CD14-positive monocyte (primary cell): ENCODE results near the gene SYT7. TPM values are rescaled to one million over a fixed set of nuclear protein-coding genes. Genes with fewer than 3 reads are reported as not detected.

Experiments used
- DNase-seq, 3 donors: peaks; one replicate each; pipeline ENCODE4 v3.0.0-alpha.2; 2011 to 2022
- H2AFZ ChIP-seq: 2 replicates; pipeline ENCODE4 v1.6.0; 2012; ENCODE audit warnings: mild to moderate bottlenecking, low read depth, low read length, inconsistent platforms; ENCODE audit not compliant: insufficient read depth, poor library complexity, severe bottlenecking
- H3K27ac ChIP-seq, 2 donors: 1 replicate in 1 of 2; 2 replicates in 1 of 2; pipeline ENCODE4 v1.5.1; 2012 to 2013; ENCODE audit warnings: low read length in 2 of 2, control low read depth in 1 of 2, inconsistent platforms in 1 of 2, low read depth in 1 of 2, mild to moderate bottlenecking in 1 of 2
- H3K27me3 ChIP-seq, 2 donors: one replicate each; pipeline versions ENCODE4 v1.6.0 to v1.6.1; 2011 to 2013; ENCODE audit warnings: low read length in 2 of 2; ENCODE audit not compliant: control insufficient read depth in 2 of 2, insufficient read depth in 2 of 2
- H3K36me3 ChIP-seq, 2 donors: replicated peaks in 1 of 2; 1 replicate in 1 of 2; 2 replicates in 1 of 2; pipeline versions ENCODE4 v1.5.1 to v1.6.1; 2012 to 2013; ENCODE audit warnings: low read length in 2 of 2, control low read depth in 1 of 2, inconsistent platforms in 1 of 2, mild to moderate bottlenecking in 1 of 2; ENCODE audit not compliant: insufficient read depth in 2 of 2, control insufficient read depth in 1 of 2
- H3K4me1 ChIP-seq, 2 donors: 1 replicate in 1 of 2; 2 replicates in 1 of 2; pipeline versions ENCODE4 v1.5.1 to v1.6.1; 2012 to 2013; ENCODE audit warnings: low read length in 2 of 2, control low read depth in 1 of 2, inconsistent platforms in 1 of 2, mild to moderate bottlenecking in 1 of 2, moderate library complexity in 1 of 2; ENCODE audit not compliant: insufficient read depth in 2 of 2, control insufficient read depth in 1 of 2
- H3K4me2 ChIP-seq: replicated peaks from 2 replicates; pipeline ENCODE3; 2012; ENCODE audit warnings: low read length, moderate library complexity, mild to moderate bottlenecking; ENCODE audit not compliant: poor library complexity, severe bottlenecking; ENCODE audit errors: extremely low read depth
- H3K4me3 ChIP-seq, 3 experiments: fragments of 200-600 bp in 1 of 3; sonication (generic) in 1 of 3; replicated peaks in 1 of 3; 1 replicate in 2 of 3; 2 replicates in 1 of 3; pipeline ENCODE4 v1.5.1; 2011 to 2013; ENCODE audit warnings: low read length in 3 of 3, mild to moderate bottlenecking in 3 of 3, control low read depth in 2 of 3, low read depth in 2 of 3, inconsistent platforms in 1 of 3, moderate library complexity in 1 of 3
- H3K79me2 ChIP-seq: 2 replicates; pipeline ENCODE4 v1.6.0; 2012; ENCODE audit warnings: mild to moderate bottlenecking, control low read depth, inconsistent platforms, low read length, moderate library complexity; ENCODE audit not compliant: insufficient read depth
- H3K9ac ChIP-seq: 2 replicates; pipeline ENCODE4 v1.6.0; 2017; ENCODE audit warnings: low read length, mild to moderate bottlenecking; ENCODE audit not compliant: insufficient read depth, poor library complexity, severe bottlenecking
- H3K9me3 ChIP-seq, 2 donors: replicated peaks in 1 of 2; 1 replicate in 1 of 2; 2 replicates in 1 of 2; pipeline versions ENCODE4 v1.5.1 to v1.6.1; 2012 to 2013; ENCODE audit warnings: low read length in 2 of 2, control low read depth in 1 of 2; ENCODE audit not compliant: control insufficient read depth in 1 of 2, insufficient read depth in 1 of 2
- H4K20me1 ChIP-seq: 2 replicates; pipeline ENCODE4 v1.6.0; 2012; ENCODE audit warnings: mild to moderate bottlenecking, low read length, control low read depth, moderate library complexity; ENCODE audit not compliant: insufficient read depth
- H3K27ac Mint-ChIP-seq, 7 donors: one replicate each; pipeline ENCODE4 v1.8.0; 2020; ENCODE audit warnings: mild to moderate bottlenecking in 7 of 7, mixed read lengths in 7 of 7, moderate library complexity in 6 of 7, inconsistent platforms in 2 of 7
- H3K27me3 Mint-ChIP-seq, 3 donors: one replicate each; pipeline ENCODE4 v1.8.0; 2021 to 2022; ENCODE audit warnings: low read depth in 3 of 3, mild to moderate bottlenecking in 3 of 3, mixed read lengths in 3 of 3, moderate library complexity in 3 of 3, inconsistent platforms in 1 of 3
- H3K36me3 Mint-ChIP-seq, 2 donors: one replicate each; pipeline ENCODE4 v1.8.0; 2020; ENCODE audit warnings: mixed read lengths in 2 of 2, inconsistent platforms in 1 of 2, mild to moderate bottlenecking in 1 of 2
- H3K4me1 Mint-ChIP-seq: one replicate; pipeline ENCODE4 v1.8.0; 2020; ENCODE audit warnings: mild to moderate bottlenecking, mixed read lengths
- H3K4me3 Mint-ChIP-seq, 2 donors: one replicate each; pipeline ENCODE4 v1.8.0; 2020; ENCODE audit warnings: mild to moderate bottlenecking in 2 of 2, mixed read lengths in 2 of 2, moderate library complexity in 1 of 2
- H3K9me3 Mint-ChIP-seq, 7 donors: one replicate each; pipeline ENCODE4 v1.8.0; 2020 to 2022; ENCODE audit warnings: mixed read lengths in 7 of 7, mild to moderate bottlenecking in 6 of 7, moderate library complexity in 6 of 7, inconsistent platforms in 2 of 7
- CTCF ChIP-seq: fragments of 200-600 bp; IDR thresholded peaks from one replicate; pipeline ENCODE4 v1.8.0; 2022; ENCODE audit warnings: antibody characterized with exemption, mild to moderate bottlenecking
- WGBS: methylation state at CpG from one replicate; pipeline ENCODE4 v1.1.5; 2013; ENCODE audit warnings: missing lambda C conversion rate; ENCODE audit not compliant: insufficient coverage; 5-methylcytosine and 5-hydroxymethylcytosine counted together
- intact Hi-C, 2 donors: fragments of 100-400 bp; cut with micrococcal nuclease; formaldehyde crosslinking; loops; one replicate each; pipeline versions ENCODE4 v1.15.0 to v1.15.1; 2023
- polyA plus RNA-seq, 3 donors: library from polyadenylated mRNA; depleted of rRNA in 1 of 3; unstranded in 2 of 3; stranded (reverse) in 1 of 3; fragments of 300-500 nt in 2 of 3; fragments of >200 nt in 1 of 3; fragmentation: Illumina TruSeq in 2 of 3; gene quantifications; 1 replicate in 2 of 3; 2 replicates in 1 of 3; pipeline ENCODE4 v1.2.3, GENCODE V29; 2012 to 2021

Gene SYT7
- polyA plus RNA-seq, 3 donors: not detected

- DNase-seq: no peak
- intact Hi-C loops: loop anchor here in 1 of 2 donors (5.0 kb wide), 1 partner anchor 80 kb away; no protein-coding TSS in a partner anchor
- Histone ChIP-seq H4K20me1 (no peaks in the 10 kb centered on the region), H3K36me3 (no peaks in the 10 kb centered on the region), H3K4me3 (no peak overlapping the region), H3K27ac (no peak overlapping the region), H2AFZ (no peak overlapping the region), H3K9me3 (no peaks in the 10 kb centered on the region), H3K4me1 (peaks cover 3 to 6% of the 10 kb centered on the region in 2 donors), H3K27me3 (peaks cover 0 to 5% of the 10 kb centered on the region in 2 donors), H3K79me2 (no peaks in the 10 kb centered on the region), H3K9ac (no peak overlapping the region), H3K4me2 (no peak overlapping the region)
- Mint-ChIP-seq H3K27me3 (peaks cover 13 to 17% (median 17%) of the 10 kb centered on the region in 3 donors), H3K4me3 (no peak overlapping the region), H3K27ac (peak overlapping the region in 1 of 7 donors; percentile 35), H3K4me1 (peaks cover 6% of the 10 kb centered on the region), H3K36me3 (no peaks in the 10 kb centered on the region), H3K9me3 (peaks cover 0 to 6% (median 0%) of the 10 kb centered on the region in 7 donors)
- WGBS: 61% methylated on average over 18 of the region's 19 CpGs
- TF ChIP-seq CTCF: no peak
These were observed 38.8 kb downstream of the SYT7 start for GRCh38 chr11:61542024-61542461.

GRCh38 chr11:61541598-61541997 is 39.3 kb downstream of the SYT7 start:
- peaks cover 0 to 6% (median 0%) of the 10 kb centered on the region in 7 donors for H3K9me3 Mint-ChIP-seq
- H3K79me2 ChIP-seq: no peaks in the 10 kb centered on the region
- WGBS: 3% methylated on average over 3 of the region's 3 CpGs
- peaks cover 6% of the 10 kb centered on the region for H3K4me1 Mint-ChIP-seq
- H3K27me3 Mint-ChIP-seq: peaks cover 13 to 15% (median 15%) of the 10 kb centered on the region in 3 donors
- no peaks in the 10 kb centered on the region for H3K36me3 ChIP-seq
- intact Hi-C loops: loop anchor here in 1 of 2 donors (5.0 kb wide), 1 partner anchor 81 kb away; no protein-coding TSS in a partner anchor
- H3K4me3 Mint-ChIP-seq: peak overlapping the region in 1 of 2 donors; percentile 27
- peaks cover 3 to 6% of the 10 kb centered on the region in 2 donors for H3K4me1 ChIP-seq
- H3K4me2 ChIP-seq: no peak overlapping the region
- no peak overlapping the region for H2AFZ ChIP-seq
- no peak overlapping the region for H3K4me3 ChIP-seq
- H3K9ac ChIP-seq: no peak overlapping the region
- DNase-seq: peak in 2 of 3 donors; percentile 11 to 20
- no peak overlapping the region for H3K27ac ChIP-seq
- no peaks in the 10 kb centered on the region for H3K36me3 Mint-ChIP-seq
- no peaks in the 10 kb centered on the region for H4K20me1 ChIP-seq
- H3K27ac Mint-ChIP-seq: peak overlapping the region in 1 of 7 donors; percentile 35
- H3K9me3 ChIP-seq: no peaks in the 10 kb centered on the region
- TF ChIP-seq CTCF: no peak
- peaks cover 0 to 5% of the 10 kb centered on the region in 2 donors for H3K27me3 ChIP-seq
